A172 (cell line): ENCODE data around the gene CAMK2D. TPM values are rescaled to one million over a fixed set of nuclear protein-coding genes. Genes with fewer than 3 reads are reported as not detected.
"Not testable (repeated sequence)": the region's sequence is repeated elsewhere in the genome, so short reads cannot be mapped to it uniquely, and the experiment has no call there.

Experiments used
- DNase-seq: peaks from one replicate; pipeline ENCODE4 v3.0.0-alpha.2; 2015; ENCODE audit warnings: low spot score
- total RNA-seq: library from RNA; depleted of rRNA; stranded (reverse); fragments of >200 nt; shearing (Covaris generic); gene quantifications from 2 replicates; pipeline ENCODE4 v1.2.3, GENCODE V29; 2014

The CAMK2D gene
- total RNA-seq, 1 experiment from 2014 or later = 31.2 TPM

GRCh38 chr4:113730467-113731216, 30.9 kb downstream of the CAMK2D start:
- DNase-seq = no peak

GRCh38 chr4:113727802-113728201, 33.7 kb downstream of the CAMK2D start:
- DNase-seq = no peak

- no peak for DNase-seq
These were observed 35.6 kb downstream of the CAMK2D start for GRCh38 chr4:113725963-113726362.

GRCh38 chr4:113718252-113718651, 43.3 kb downstream of the CAMK2D start:
- no peak for DNase-seq

GRCh38 chr4:113711883-113712662, 49.5 kb downstream of the CAMK2D start:
- DNase-seq = no peak

GRCh38 chr4:113708250-113708649, 53.3 kb downstream of the CAMK2D start:
- peak; percentile 25 for DNase-seq

- no peak for DNase-seq
These were observed 54.5 kb downstream of the CAMK2D start for GRCh38 chr4:113707048-113707447.

GRCh38 chr4:113705097-113705496, 56.4 kb downstream of the CAMK2D start:
- DNase-seq = not testable (repeated sequence)

GRCh38 chr4:113702596-113702995, 58.9 kb downstream of the CAMK2D start:
- peak; percentile 56 for DNase-seq

- DNase-seq = no peak
These were observed 60.4 kb downstream of the CAMK2D start for GRCh38 chr4:113701169-113701568.

GRCh38 chr4:113700602-113701150, 60.9 kb downstream of the CAMK2D start:
- DNase-seq = no peak

GRCh38 chr4:113699772-113700171, 61.8 kb downstream of the CAMK2D start:
- no peak for DNase-seq

GRCh38 chr4:113697429-113697828, 64.1 kb downstream of the CAMK2D start:
- DNase-seq = no peak

- DNase-seq = no peak
These were observed 66.0 kb downstream of the CAMK2D start for GRCh38 chr4:113695328-113696169.

GRCh38 chr4:113694008-113694407, 67.5 kb downstream of the CAMK2D start:
- DNase-seq = no peak

- DNase-seq = no peak
These were observed 68.6 kb downstream of the CAMK2D start for GRCh38 chr4:113692809-113693411.

GRCh38 chr4:113691676-113692075, 69.9 kb downstream of the CAMK2D start:
- DNase-seq = no peak

- no peak for DNase-seq
These were observed 72.1 kb downstream of the CAMK2D start for GRCh38 chr4:113689394-113689793.

- peak; percentile 8 for DNase-seq
These were observed 74.3 kb downstream of the CAMK2D start for GRCh38 chr4:113687067-113687718.

GRCh38 chr4:113685157-113685556, 76.4 kb downstream of the CAMK2D start:
- not testable (repeated sequence) for DNase-seq

- peak; percentile 24 for DNase-seq
These were observed 76.9 kb downstream of the CAMK2D start for GRCh38 chr4:113684534-113685091.
